H1 (cell line): ENCODE measurements around the gene SPINT2. TPM values are rescaled to one million over a fixed set of nuclear protein-coding genes. Genes with fewer than 3 reads are reported as not detected.

ENCODE experiments used
- CTCF ChIA-PET: fragments of 300-600 bp; sonication (Branson Sonifier 250); formaldehyde crosslinking; loops from one replicate; lab custom pipeline; 2021; ENCODE audit not compliant: partially characterized antibody; lab: Charles Lee
- POLR2A ChIA-PET: fragments of 300-600 bp; sonication (Branson Sonifier 250); formaldehyde crosslinking; loops from one replicate; lab custom pipeline; 2021; ENCODE audit warnings: inconsistent platforms; ENCODE audit not compliant: partially characterized antibody; lab: Charles Lee
- DNase-seq, 2 experiments: peaks; one replicate each; pipeline versions ENCODE4 v3.0.0 to v3.0.0-alpha.2; 2010 to 2022; ENCODE audit warnings: low spot score in 2 of 2, low read depth in 1 of 2, mixed read lengths in 1 of 2
- FAIRE-seq: peaks from 2 replicates; lab custom pipeline; 2011; peaks lifted over from hg19 to GRCh38; lab: Jason Lieb, UNC
- H2AFZ ChIP-seq: 2 replicates; pipeline ENCODE4 v1.8.1; 2012; ENCODE audit warnings: low read length, inconsistent platforms
- H2AK5ac ChIP-seq: 2 replicates; pipeline ENCODE4 v1.6.1; 2013; ENCODE audit warnings: low read depth, low read length
- H2BK120ac ChIP-seq: replicated peaks from 2 replicates; pipeline ENCODE3; 2013; ENCODE audit warnings: low read depth, low read length, inconsistent platforms
- H2BK12ac ChIP-seq: 2 replicates; pipeline ENCODE4 v1.6.1; 2013; ENCODE audit warnings: low read depth, low read length
- H2BK15ac ChIP-seq: 2 replicates; pipeline ENCODE4 v1.6.1; 2013; ENCODE audit warnings: low read length
- H2BK20ac ChIP-seq: 2 replicates; pipeline ENCODE4 v1.6.1; 2013; ENCODE audit warnings: low read length
- H2BK5ac ChIP-seq: 2 replicates; pipeline ENCODE4 v1.6.1; 2013; ENCODE audit warnings: low read depth, low read length
- H3K14ac ChIP-seq: 2 replicates; pipeline ENCODE4 v1.6.1; 2013; ENCODE audit warnings: inconsistent platforms; ENCODE audit not compliant: insufficient read length
- H3K18ac ChIP-seq: 2 replicates; pipeline ENCODE4 v1.6.1; 2013; ENCODE audit warnings: low read length; ENCODE audit errors: extremely low read depth
- H3K23ac ChIP-seq: 2 replicates; pipeline ENCODE4 v1.6.1; 2013; ENCODE audit warnings: inconsistent platforms; ENCODE audit not compliant: insufficient read length
- H3K23me2 ChIP-seq: 2 replicates; pipeline ENCODE4 v1.6.1; 2013; ENCODE audit warnings: low read depth, low read length
- H3K27ac ChIP-seq: 2 replicates; pipeline ENCODE4 v1.6.1; 2011; ENCODE audit warnings: low read depth, low read length, inconsistent platforms
- H3K27me3 ChIP-seq, 4 experiments: replicated peaks in 1 of 4; 1 replicate in 1 of 4; 2 replicates in 3 of 4; pipeline versions ENCODE4 v1.6.1 to v1.8.1; 2011 to 2013; ENCODE audit warnings: low read length in 3 of 4, mild to moderate bottlenecking in 3 of 4, inconsistent platforms in 2 of 4, mixed read lengths in 2 of 4, moderate library complexity in 1 of 4; ENCODE audit not compliant: control insufficient read depth in 3 of 4, insufficient read depth in 3 of 4; ENCODE audit errors: extremely low read depth in 1 of 4
- H3K36me3 ChIP-seq, 4 experiments: 2 replicates each; pipeline versions ENCODE4 v1.6.1 to v1.8.1; 2011 to 2013; ENCODE audit warnings: mild to moderate bottlenecking in 4 of 4, low read length in 3 of 4, moderate library complexity in 2 of 4, control low read depth in 1 of 4, inconsistent platforms in 1 of 4; ENCODE audit not compliant: insufficient read depth in 4 of 4, control insufficient read depth in 2 of 4
- H3K4ac ChIP-seq: replicated peaks from 2 replicates; pipeline ENCODE3; 2013; ENCODE audit warnings: low read length, low read depth, mixed read lengths, inconsistent platforms; ENCODE audit not compliant: insufficient read length
- H3K4me1 ChIP-seq, 4 experiments: replicated peaks in 1 of 4; 1 replicate in 1 of 4; 2 replicates in 3 of 4; pipeline versions ENCODE4 v1.6.1 to v1.8.1; 2011 to 2013; ENCODE audit warnings: low read length in 3 of 4, inconsistent platforms in 2 of 4, mixed read lengths in 1 of 4; ENCODE audit not compliant: insufficient read depth in 4 of 4, control insufficient read depth in 3 of 4
- H3K4me2 ChIP-seq, 2 experiments: 2 replicates each; pipeline versions ENCODE4 v1.6.1 to v1.8.1; 2011 to 2013; ENCODE audit warnings: low read depth in 2 of 2, low read length in 2 of 2, control low read depth in 1 of 2, inconsistent platforms in 1 of 2, mild to moderate bottlenecking in 1 of 2; ENCODE audit not compliant: insufficient read depth in 1 of 2
- H3K4me3 ChIP-seq, 4 experiments: fragments of 200-600, 300-600 bp in 1 of 4; sonication (generic), shearing (Covaris generic), sonication (Bioruptor Twin) in 1 of 4; 2 replicates each; pipeline versions ENCODE4 v1.5.1 to v1.8.1; 2011 to 2016; ENCODE audit warnings: low read length in 4 of 4, low read depth in 3 of 4, control low read depth in 2 of 4, inconsistent platforms in 2 of 4, mild to moderate bottlenecking in 2 of 4, mixed read lengths in 1 of 4, moderate library complexity in 1 of 4; ENCODE audit not compliant: insufficient read depth in 2 of 4; ENCODE audit errors: extremely low read depth in 1 of 4
- H3K56ac ChIP-seq: replicated peaks from 2 replicates; pipeline ENCODE3; 2013; ENCODE audit warnings: low read depth, mild to moderate bottlenecking, mixed read lengths, low read length, inconsistent platforms; ENCODE audit not compliant: insufficient read length
- H3K79me1 ChIP-seq: 2 replicates; pipeline ENCODE4 v1.6.1; 2013; ENCODE audit warnings: low read depth, low read length, control low read depth
- H3K79me2 ChIP-seq, 2 experiments: 2 replicates each; pipeline versions ENCODE4 v1.6.1 to v1.8.1; 2012 to 2013; ENCODE audit warnings: low read length in 2 of 2, mild to moderate bottlenecking in 2 of 2, inconsistent platforms in 1 of 2; ENCODE audit not compliant: insufficient read depth in 2 of 2, control insufficient read depth in 1 of 2
- H3K9ac ChIP-seq, 4 experiments: replicated peaks in 1 of 4; 1 replicate in 1 of 4; 2 replicates in 3 of 4; pipeline versions ENCODE4 v1.6.1 to v1.8.1; 2011 to 2013; ENCODE audit warnings: low read depth in 3 of 4, low read length in 3 of 4, control low read depth in 2 of 4, mild to moderate bottlenecking in 2 of 4, moderate library complexity in 2 of 4, inconsistent platforms in 1 of 4; ENCODE audit errors: extremely low read depth in 1 of 4
- H3K9me3 ChIP-seq, 2 experiments: 2 replicates each; pipeline versions ENCODE4 v1.6.1 to v1.8.1; 2012 to 2013; ENCODE audit warnings: mild to moderate bottlenecking in 2 of 2, moderate library complexity in 2 of 2, control low read depth in 1 of 2, inconsistent platforms in 1 of 2, low read depth in 1 of 2, low read length in 1 of 2, mixed read lengths in 1 of 2; ENCODE audit not compliant: insufficient read depth in 2 of 2
- H4K20me1 ChIP-seq, 2 experiments: replicated peaks in 1 of 2; 2 replicates each; pipeline versions ENCODE3 to v1.8.1; 2011 to 2013; ENCODE audit warnings: inconsistent platforms in 2 of 2, low read length in 2 of 2, mild to moderate bottlenecking in 1 of 2; ENCODE audit not compliant: insufficient read depth in 2 of 2, control insufficient read depth in 1 of 2
- H4K5ac ChIP-seq: 2 replicates; pipeline ENCODE4 v1.6.1; 2013; ENCODE audit warnings: low read length, low read depth, mixed read lengths, inconsistent platforms; ENCODE audit not compliant: insufficient read length
- H4K8ac ChIP-seq: 2 replicates; pipeline ENCODE4 v1.8.0; 2013; ENCODE audit warnings: mild to moderate bottlenecking, moderate library complexity, low read length, inconsistent platforms; ENCODE audit not compliant: insufficient read depth; ENCODE audit errors: extremely low read depth
- H4K91ac ChIP-seq: replicated peaks from 2 replicates; pipeline ENCODE3; 2013; ENCODE audit warnings: low read length, mixed read lengths, inconsistent platforms; ENCODE audit not compliant: insufficient read length
- ASH2L ChIP-seq: fragments of 200-600, 300-600 bp; sonication (generic); IDR thresholded peaks from one replicate; pipeline ENCODE4 v1.7.1; 2017; ENCODE audit warnings: low read length
- BCL11A ChIP-seq, 2 experiments: IDR thresholded peaks; one replicate each; pipeline ENCODE4 v1.6.1; 2011; ENCODE audit warnings: low read depth in 2 of 2, low read length in 2 of 2, mild to moderate bottlenecking in 2 of 2
- CBX5 ChIP-seq: fragments of 300-800, 300-1000 bp; sonication (generic); IDR thresholded peaks from 2 replicates; pipeline ENCODE4 v1.7.1; 2016; ENCODE audit warnings: antibody characterized with exemption, low read length, low read depth
- CBX8 ChIP-seq: fragments of 300-800, 300-1000 bp; sonication (generic); IDR thresholded peaks from 2 replicates; pipeline ENCODE4 v1.7.1; 2016; ENCODE audit warnings: low read depth, low read length, borderline replicate concordance
- CEBPB ChIP-seq: IDR thresholded peaks from 2 replicates; pipeline ENCODE4 v1.6.1; 2012; ENCODE audit warnings: low read depth, low read length
- NANOG ChIP-seq: IDR thresholded peaks from 2 replicates; pipeline ENCODE4 v1.6.1; 2011; ENCODE audit warnings: low read length, low read depth, mild to moderate bottlenecking, inconsistent platforms; ENCODE audit not compliant: insufficient read depth, poor library complexity, severe bottlenecking
- WGBS, 2 experiments: shearing (Covaris generic) in 1 of 2; methylation state at CpG; one replicate each; pipeline versions ENCODE4 v1.1.6 to v1.1.7; 2013 to 2015; ENCODE audit warnings: low lambda C conversion rate in 2 of 2, mixed read lengths in 2 of 2, inconsistent platforms in 1 of 2, low coverage in 1 of 2, missing lambda C conversion rate in 1 of 2; ENCODE audit not compliant: insufficient replicate concordance in 2 of 2, insufficient coverage in 1 of 2, insufficient read length in 1 of 2; ENCODE audit errors: extremely low coverage in 1 of 2, missing lambda C conversion rate in 1 of 2; 5-methylcytosine and 5-hydroxymethylcytosine counted together
- polyA plus RNA-seq, 7 experiments: library from polyadenylated mRNA; depleted of rRNA in 3 of 7; stranded (reverse) in 5 of 7; unstranded in 2 of 7; fragments of >200 nt in 5 of 7; fragments of 200-250 nt in 2 of 7; gene quantifications; 1 replicate in 5 of 7; 2 replicates in 1 of 7; 4 replicates in 1 of 7; pipeline versions ENCODE4 v1.2.1 to v1.2.3, GENCODE V29; 2011 to 2013; ENCODE audit warnings: missing spikeins in 2 of 7, mixed read lengths in 2 of 7
- total RNA-seq: library from RNA; stranded (reverse); fragmentation: NEBNext Ultra II Directional; extraction: Animal tissue kit (Norgen Biotek cat#: 25700); gene quantifications from 2 replicates; pipeline ENCODE4 v1.2.1, GENCODE V29; 2021

Gene SPINT2
- total and polyA plus RNA-seq, 2 of the 8 experiments (the other 6 are each of a cell fraction or from before 2014, with no cell fraction given), result 294 to 296 TPM

GRCh38 chr19:38288123-38288855 is 23.9 kb downstream of the SPINT2 start:
- CTCF ChIA-PET, result interaction anchor here (1.2 to 2.6 kb wide), 4 partner anchors 9 to 54 kb away, joined by 3 to 10 read pairs (median 4); no protein-coding TSS in a partner anchor
- POLR2A ChIA-PET, result interaction anchor here (1.0 to 3.2 kb wide), 4 partner anchors 16 to 24 kb away, joined by 3 to 7 read pairs (median 4); partner anchors contain the start of genes C19orf33 and SPINT2
- Histone ChIP-seq H3K79me2 (peaks cover 0 to 3% of the 10 kb centered on the region in 2 experiments; a peak in 1 of 4 replicates), H3K79me1 (peaks cover 6% of the 10 kb centered on the region), H3K36me3 (peaks cover 16 to 66% (median 43%) of the 10 kb centered on the region in 4 experiments), H3K4me1 (no peaks in the 10 kb centered on the region), H2BK12ac (no peak overlapping the region), H3K27ac (no peak overlapping the region), H2BK15ac (no peak overlapping the region), H3K23me2 (no peaks in the 10 kb centered on the region), H3K4me2 (no peak overlapping the region), H3K56ac (no peak overlapping the region), H3K9me3 (no peaks in the 10 kb centered on the region), H2AK5ac (no peak overlapping the region), H3K4ac (no peak overlapping the region), H2BK120ac (no peak overlapping the region), H3K18ac (no peak overlapping the region), H3K27me3 (no peaks in the 10 kb centered on the region), H3K23ac (no peak overlapping the region), H2AFZ (no peak overlapping the region), H4K20me1 (peaks cover 5 to 12% of the 10 kb centered on the region in 2 experiments), H3K9ac (no peak overlapping the region), H4K91ac (no peak overlapping the region), H2BK20ac (no peak overlapping the region), H2BK5ac (no peak overlapping the region), H4K8ac (no peak overlapping the region), H3K4me3 (no peak overlapping the region), H3K14ac (no peak overlapping the region), H4K5ac (no peak overlapping the region)
- no peak for TF ChIP-seq CEBPB
- TF ChIP-seq BCL11A (IDR thresholded peaks at IDR 0.05; ENCODE audit: low read depth in 2 of 2, low read length in 2 of 2), result no peak
- TF ChIP-seq CBX5, result no peak
- no peak for TF ChIP-seq NANOG
- TF ChIP-seq CBX8, result no peak
- no peak for TF ChIP-seq ASH2L
- FAIRE-seq (no peak), DNase-seq (no peak)
- WGBS, 2 experiments, result 93% methylated on average over 13 of the region's 16 CpGs; no CpG with 5 or more reads in 1 of the 2 experiments
